Naive thymus-derived CD4-positive, alpha-beta T cell (primary cell): ENCODE results near the gene TEAD2. TPM values are rescaled to one million over a fixed set of nuclear protein-coding genes. Genes with fewer than 3 reads are reported as not detected.
"Not testable (repeated sequence)": the region's sequence is repeated elsewhere in the genome, so short reads cannot be mapped to it uniquely, and the experiment has no call there.

Experiments
- ATAC-seq: fragments of 150-1000 bp; cut with Tn5 transposase; 2 replicates; pipeline ENCODE4 v1.10.0; 2021; ENCODE audit warnings: mild to moderate bottlenecking, moderate library complexity
- CTCF ChIA-PET: fragments of 350-600 bp; sonication (Branson Sonifier 250); formaldehyde crosslinking; loops from one replicate; lab custom pipeline; 2021; ENCODE audit warnings: antibody characterized with exemption; lab: Charles Lee
- POLR2A ChIA-PET: fragments of 350-600 bp; sonication (Branson Sonifier 250); formaldehyde crosslinking; loops from one replicate; lab custom pipeline; 2021; ENCODE audit warnings: antibody characterized with exemption, inconsistent platforms; lab: Charles Lee
- DNase-seq, 9 donors: peaks; one replicate each; pipeline versions ENCODE4 v3.0.0 to v3.0.0-alpha.2; 2020 to 2022; ENCODE audit warnings: mixed read lengths in 1 of 9
- H3K27ac ChIP-seq: one replicate; pipeline ENCODE4 v1.7.0; 2013; ENCODE audit warnings: mild to moderate bottlenecking, low read depth, low read length, moderate library complexity
- H3K27me3 ChIP-seq, 2 donors: one replicate each; pipeline ENCODE4 v1.7.0; 2013; ENCODE audit warnings: low read length in 2 of 2, mild to moderate bottlenecking in 2 of 2, moderate library complexity in 2 of 2; ENCODE audit not compliant: control insufficient read depth in 2 of 2, insufficient read depth in 2 of 2
- H3K36me3 ChIP-seq, 3 experiments: 1 replicate in 2 of 3; 2 replicates in 1 of 3; pipeline ENCODE4 v1.7.0; 2013; ENCODE audit warnings: low read length in 3 of 3, mild to moderate bottlenecking in 3 of 3, moderate library complexity in 1 of 3; ENCODE audit not compliant: insufficient read depth in 3 of 3, control insufficient read depth in 2 of 3
- H3K4me1 ChIP-seq, 2 donors: one replicate each; pipeline ENCODE4 v1.7.0; 2013; ENCODE audit warnings: low read length in 2 of 2, mild to moderate bottlenecking in 2 of 2, moderate library complexity in 1 of 2; ENCODE audit not compliant: control insufficient read depth in 2 of 2, insufficient read depth in 2 of 2
- H3K4me3 ChIP-seq: 2 replicates; pipeline ENCODE4 v1.7.0; 2013; ENCODE audit warnings: mild to moderate bottlenecking, low read length
- H3K9me3 ChIP-seq, 3 experiments: 1 replicate in 2 of 3; 2 replicates in 1 of 3; pipeline ENCODE4 v1.7.0; 2013; ENCODE audit warnings: low read length in 3 of 3; ENCODE audit not compliant: control insufficient read depth in 2 of 3
- H3K27ac Mint-ChIP-seq, 9 donors: one replicate each; pipeline ENCODE4 v1.8.0; 2020 to 2022; ENCODE audit warnings: mixed read lengths in 9 of 9, mild to moderate bottlenecking in 8 of 9, moderate library complexity in 5 of 9, inconsistent platforms in 2 of 9
- H3K27me3 Mint-ChIP-seq, 5 donors: one replicate each; pipeline ENCODE4 v1.8.0; 2021 to 2022; ENCODE audit warnings: mixed read lengths in 5 of 5, mild to moderate bottlenecking in 1 of 5
- H3K36me3 Mint-ChIP-seq, 5 donors: one replicate each; pipeline ENCODE4 v1.8.0; 2020 to 2022; ENCODE audit warnings: mixed read lengths in 5 of 5, mild to moderate bottlenecking in 3 of 5, inconsistent platforms in 1 of 5
- H3K4me1 Mint-ChIP-seq, 7 donors: one replicate each; pipeline ENCODE4 v1.8.0; 2020 to 2022; ENCODE audit warnings: mixed read lengths in 7 of 7, mild to moderate bottlenecking in 3 of 7, inconsistent platforms in 1 of 7
- H3K4me3 Mint-ChIP-seq, 10 donors: one replicate each; pipeline ENCODE4 v1.8.0; 2020 to 2022; ENCODE audit warnings: mild to moderate bottlenecking in 10 of 10, mixed read lengths in 10 of 10, moderate library complexity in 6 of 10, inconsistent platforms in 2 of 10
- H3K9me3 Mint-ChIP-seq, 11 donors: one replicate each; pipeline ENCODE4 v1.8.0; 2020 to 2022; ENCODE audit warnings: mixed read lengths in 11 of 11, mild to moderate bottlenecking in 4 of 11, inconsistent platforms in 1 of 11, moderate library complexity in 1 of 11
- intact Hi-C, 2 donors: fragments of 100-400 bp; cut with micrococcal nuclease; formaldehyde crosslinking; loops; one replicate each; pipeline ENCODE4 v1.15.1; 2023
- polyA plus RNA-seq, 2 donors: library from polyadenylated mRNA; unstranded; fragments of 300-500 nt; fragmentation: Illumina TruSeq; gene quantifications; one replicate each; pipeline ENCODE4 v1.2.3, GENCODE V29; 2021
- total RNA-seq, 6 experiments: library from RNA in 5 of 6; stranded (reverse) in 5 of 6; gene quantifications; 1 replicate in 5 of 6; 2 replicates in 1 of 6; pipeline ENCODE4 v1.2.3 and lab custom pipeline; 2021 to 2026

Gene TEAD2
- total and polyA plus RNA-seq, 7 experiments from 2014 or later = 0.29 TPM; not detected in 6

DNA sequence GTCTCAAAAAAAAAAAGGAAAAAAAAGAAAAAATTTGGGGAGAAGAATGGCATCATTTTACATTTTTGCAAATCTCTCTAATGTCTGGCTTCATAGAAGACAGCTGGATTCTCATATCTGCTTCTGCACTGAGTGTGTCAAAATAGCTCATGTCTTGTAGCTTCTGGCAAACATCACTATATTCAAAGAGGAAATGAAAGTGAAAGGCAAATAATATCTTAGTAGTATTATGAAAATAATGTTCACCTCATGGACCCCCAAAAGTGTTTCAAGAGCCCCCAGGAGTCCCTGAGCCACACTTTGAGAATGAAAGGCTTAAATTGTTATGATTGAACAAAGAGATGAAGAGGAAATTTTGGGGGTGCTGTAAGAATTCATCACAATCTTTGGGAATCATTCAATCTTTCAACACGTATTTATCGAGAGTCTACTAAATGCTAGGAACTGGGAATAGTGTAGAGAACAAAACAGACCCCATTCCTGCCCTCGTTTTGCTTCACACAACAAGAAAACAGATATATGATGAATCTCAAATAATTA, 36.0 kb downstream of the TEAD2 start:
- H3K36me3 ChIP-seq = peaks cover 0 to 14% (median 0%) of the 10 kb centered on the region in 3 experiments

DNA sequence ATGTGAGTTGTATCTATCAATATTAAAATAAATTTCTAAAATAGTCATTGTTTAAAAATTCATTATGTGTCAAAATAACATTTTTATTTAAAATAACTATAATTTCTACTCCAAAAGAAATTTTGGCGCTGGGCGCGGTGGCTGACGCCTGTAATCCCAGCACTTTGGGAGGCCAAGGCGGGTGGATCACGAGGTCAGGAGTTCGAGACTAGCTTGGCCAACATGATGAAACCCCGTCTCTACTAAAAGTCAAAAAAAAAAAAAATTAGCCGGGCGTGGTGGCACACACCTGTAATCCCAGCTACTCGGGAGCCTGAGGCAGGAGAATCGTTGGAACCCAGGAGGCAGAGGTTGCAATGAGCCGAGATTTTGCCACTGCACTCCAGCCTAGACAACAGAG, 36.5 kb downstream of the TEAD2 start:
- ChIA-PET POLR2A (interaction anchor here (1.5 kb wide), 1 partner anchor 8 kb away, joined by 3 read pairs; no protein-coding TSS in a partner anchor), CTCF (interaction anchor here (0.6 to 1.5 kb wide), 3 partner anchors 23 to 564 kb away, joined by 3 to 5 read pairs (median 3); no protein-coding TSS in a partner anchor)
- H3K4me1 ChIP-seq, H3K27me3 ChIP-seq, H3K4me3 ChIP-seq, H3K9me3 ChIP-seq, H3K27ac Mint-ChIP-seq, H3K27me3 Mint-ChIP-seq, H3K9me3 Mint-ChIP-seq, H3K4me3 Mint-ChIP-seq, H3K27ac ChIP-seq, DNase-seq, ATAC-seq: not testable (repeated sequence)
- H3K36me3 ChIP-seq = peaks cover 0 to 14% (median 0%) of the 10 kb centered on the region in 3 experiments
- H3K4me1 Mint-ChIP-seq = peaks cover 20 to 32% (median 24%) of the 10 kb centered on the region in 7 donors
- peaks cover 10 to 33% (median 27%) of the 10 kb centered on the region in 5 donors for H3K36me3 Mint-ChIP-seq
- intact Hi-C loops = loop anchor here in 1 of 2 donors (10.0 kb wide), 1 partner anchor 61 kb away; no protein-coding TSS in a partner anchor

More for the DNA sequence above, 36.0 kb downstream of the TEAD2 start:
- no peaks in the 10 kb centered on the region for H3K27me3 Mint-ChIP-seq
- CTCF ChIA-PET = interaction anchor here (0.6 to 1.5 kb wide), 3 partner anchors 23 to 564 kb away, joined by 3 to 5 read pairs (median 3); no protein-coding TSS in a partner anchor
- peaks cover 10 to 33% (median 27%) of the 10 kb centered on the region in 5 donors for H3K36me3 Mint-ChIP-seq
- no peak overlapping the region for H3K4me3 Mint-ChIP-seq
- H3K9me3 Mint-ChIP-seq = peaks cover 0 to 2% (median 0%) of the 10 kb centered on the region in 11 donors
- H3K27ac Mint-ChIP-seq = no peak overlapping the region
- Histone ChIP-seq H3K9me3 (no peaks in the 10 kb centered on the region), H3K27me3 (no peaks in the 10 kb centered on the region), H3K27ac (no peak overlapping the region), H3K4me1 (peaks cover 2 to 4% of the 10 kb centered on the region in 2 donors), H3K4me3 (no peak overlapping the region)
- intact Hi-C loops = loop anchor here in 1 of 2 donors (10.0 kb wide), 1 partner anchor 61 kb away; no protein-coding TSS in a partner anchor
- ATAC-seq (no peak), DNase-seq (no peak)
- peaks cover 20 to 32% (median 28%) of the 10 kb centered on the region in 7 donors for H3K4me1 Mint-ChIP-seq
- POLR2A ChIA-PET = interaction anchor here (1.5 kb wide), 1 partner anchor 7 kb away, joined by 3 read pairs; no protein-coding TSS in a partner anchor

- CTCF ChIA-PET = interaction anchor here (1.5 kb wide), 1 partner anchor 23 kb away, joined by 3 read pairs; no protein-coding TSS in a partner anchor
- no peak within 1 kb of the TSS for H3K27ac ChIP-seq
- no peak within 1 kb of the TSS for H3K4me3 ChIP-seq
- Mint-ChIP-seq H3K27me3 (no peaks in the 10 kb centered on the region), H3K4me3 (no peak within 1 kb of the TSS), H3K9me3 (peaks cover 0 to 7% (median 0%) of the 10 kb centered on the region in 11 donors), H3K27ac (no peak within 1 kb of the TSS), H3K36me3 (peaks cover 6 to 32% (median 27%) of the 10 kb centered on the region in 5 donors), H3K4me1 (peaks cover 14 to 27% (median 18%) of the 10 kb centered on the region in 7 donors)
- no peaks in the 10 kb centered on the region for H3K27me3 ChIP-seq
- POLR2A ChIA-PET = interaction anchor here (0.8 to 1.5 kb wide), 2 partner anchors 9 to 11 kb away, joined by 3 to 7 read pairs; no protein-coding TSS in a partner anchor
- intact Hi-C loops = loop anchor here in 1 of 2 donors (10.0 kb wide), 1 partner anchor 60 kb away; no protein-coding TSS in a partner anchor
- no peaks in the 10 kb centered on the region for H3K9me3 ChIP-seq
- no peak for DNase-seq
- H3K4me1 ChIP-seq = no peaks in the 10 kb centered on the region
- H3K36me3 ChIP-seq = peaks cover 0 to 10% (median 0%) of the 10 kb centered on the region in 3 experiments
- ATAC-seq = no peak
Observed at GRCh38 chr19:49324801-49325576, 37.2 kb downstream of the TEAD2 start, which contains the start of gene SLC6A16. TSS of gene SLC6A16 (minus strand) at chr19:49325191. CDS start at chr19:49311347, 13,844 bp downstream.

- peaks cover 4 to 48% (median 38%) of the 10 kb centered on the region in 5 donors for H3K36me3 Mint-ChIP-seq
- H3K9me3 ChIP-seq = peaks cover 0 to 4% (median 0%) of the 10 kb centered on the region in 3 experiments
- intact Hi-C loops = no loop called here
- DNase-seq (no peak), ATAC-seq (no peak)
- H3K27ac ChIP-seq = no peak overlapping the region
- no peak overlapping the region for H3K27ac Mint-ChIP-seq
- H3K27me3 ChIP-seq = no peaks in the 10 kb centered on the region
- H3K9me3 Mint-ChIP-seq = peaks cover 0 to 26% (median 13%) of the 10 kb centered on the region in 11 donors
- no peak overlapping the region for H3K4me3 Mint-ChIP-seq
- peaks cover 0 to 2% (median 0%) of the 10 kb centered on the region in 5 donors for H3K27me3 Mint-ChIP-seq
- ChIA-PET POLR2A (interaction anchor here (0.6 to 0.7 kb wide), 2 partner anchors 10 to 230 kb away, joined by 3 read pairs; no protein-coding TSS in a partner anchor), CTCF (interaction anchor here (0.6 to 1.5 kb wide), 4 partner anchors 10 to 50 kb away, joined by 3 to 6 read pairs (median 5); partner anchors contain the start of gene CD37)
- peaks cover 0 to 4% (median 0%) of the 10 kb centered on the region in 3 experiments for H3K36me3 ChIP-seq
- peaks cover 5 to 27% (median 12%) of the 10 kb centered on the region in 7 donors for H3K4me1 Mint-ChIP-seq
- no peaks in the 10 kb centered on the region for H3K4me1 ChIP-seq
- H3K4me3 ChIP-seq = no peak overlapping the region
Observed at GRCh38 chr19:49318296-49318695, 43.9 kb downstream of the TEAD2 start.

GRCh38 chr19:49316284-49316683, 45.9 kb downstream of the TEAD2 start:
- H3K27me3 Mint-ChIP-seq = peaks cover 0 to 2% (median 0%) of the 10 kb centered on the region in 5 donors
- peaks cover 0 to 4% (median 0%) of the 10 kb centered on the region in 3 experiments for H3K9me3 ChIP-seq
- no peak for ATAC-seq
- DNase-seq = no peak
- ChIA-PET POLR2A (interaction anchor here (0.5 kb wide), 1 partner anchor 255 kb away, joined by 7 read pairs; no protein-coding TSS in a partner anchor), CTCF (no interaction called here)
- peak overlapping the region in 2 of 9 donors; percentile 6 to 13 for H3K27ac Mint-ChIP-seq
- H3K36me3 Mint-ChIP-seq = peaks cover 4 to 48% (median 31%) of the 10 kb centered on the region in 5 donors
- intact Hi-C loops = no loop called here
- peaks cover 0 to 7% (median 0%) of the 10 kb centered on the region in 3 experiments for H3K36me3 ChIP-seq
- H3K9me3 Mint-ChIP-seq = peaks cover 0 to 26% (median 13%) of the 10 kb centered on the region in 11 donors
- H3K27ac ChIP-seq = no peak overlapping the region
- no peaks in the 10 kb centered on the region for H3K4me1 ChIP-seq
- no peak overlapping the region for H3K4me3 Mint-ChIP-seq
- H3K4me3 ChIP-seq = no peak overlapping the region
- H3K4me1 Mint-ChIP-seq = peaks cover 5 to 25% (median 12%) of the 10 kb centered on the region in 7 donors
- H3K27me3 ChIP-seq = no peaks in the 10 kb centered on the region

DNA sequence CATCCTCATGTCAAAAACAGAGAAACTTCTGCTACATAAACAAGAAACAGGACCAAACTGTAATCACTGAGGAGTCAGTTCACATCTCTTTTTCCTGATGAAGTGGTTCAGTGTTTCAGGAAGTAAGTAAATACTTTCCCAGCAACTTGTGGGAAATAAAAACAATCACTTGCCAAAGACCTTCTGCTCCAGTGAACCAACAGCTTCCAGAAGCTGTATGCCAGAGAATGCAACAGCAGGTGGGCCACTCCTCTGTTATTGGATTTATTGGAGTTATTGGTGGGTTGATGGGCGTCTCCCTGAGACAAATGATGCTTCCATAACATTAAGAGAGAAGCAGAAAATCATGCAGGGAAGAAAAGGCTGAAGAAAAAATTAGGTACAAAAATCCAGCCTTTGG, 47.1 kb downstream of the TEAD2 start:
- Histone ChIP-seq H3K36me3 (peaks cover 0 to 18% (median 0%) of the 10 kb centered on the region in 3 experiments), H3K4me1 (no peaks in the 10 kb centered on the region), H3K27ac (no peak overlapping the region), H3K27me3 (no peaks in the 10 kb centered on the region), H3K4me3 (no peak overlapping the region), H3K9me3 (peaks cover 0 to 4% (median 0%) of the 10 kb centered on the region in 3 experiments)
- Mint-ChIP-seq H3K27ac (no peak overlapping the region), H3K4me3 (no peak overlapping the region), H3K4me1 (peaks cover 5 to 25% (median 12%) of the 10 kb centered on the region in 7 donors), H3K9me3 (peaks cover 0 to 23% (median 11%) of the 10 kb centered on the region in 11 donors), H3K27me3 (peaks cover 0 to 2% (median 0%) of the 10 kb centered on the region in 5 donors), H3K36me3 (peaks cover 4 to 55% (median 43%) of the 10 kb centered on the region in 5 donors)
- POLR2A ChIA-PET = no interaction called here
- intact Hi-C loops = no loop called here
- ATAC-seq (no peak), DNase-seq (no peak)
- CTCF ChIA-PET = interaction anchor here (1.6 kb wide), 1 partner anchor 14 kb away, joined by 4 read pairs; no protein-coding TSS in a partner anchor
